22Rv1 (cell line): ENCODE results near the gene ZRANB3.

Experiments used
- H3K27ac ChIP-seq: fragments of 450-650 bp; 2 replicates; pipeline ENCODE4 v1.5.1; 2017
- ZFX ChIP-seq: fragments of 450-650 bp; IDR thresholded peaks from 2 replicates; pipeline ENCODE4 v1.6.1; 2017; ENCODE audit warnings: antibody characterized with exemption, borderline replicate concordance
- TF ChIP-seq, protein P1 (sequence below): fragments of 450-650 bp; IDR thresholded peaks from 2 replicates; pipeline ENCODE4 v1.5.1; 2017; ENCODE audit warnings: mild to moderate bottlenecking

The ZRANB3 gene

DNA sequence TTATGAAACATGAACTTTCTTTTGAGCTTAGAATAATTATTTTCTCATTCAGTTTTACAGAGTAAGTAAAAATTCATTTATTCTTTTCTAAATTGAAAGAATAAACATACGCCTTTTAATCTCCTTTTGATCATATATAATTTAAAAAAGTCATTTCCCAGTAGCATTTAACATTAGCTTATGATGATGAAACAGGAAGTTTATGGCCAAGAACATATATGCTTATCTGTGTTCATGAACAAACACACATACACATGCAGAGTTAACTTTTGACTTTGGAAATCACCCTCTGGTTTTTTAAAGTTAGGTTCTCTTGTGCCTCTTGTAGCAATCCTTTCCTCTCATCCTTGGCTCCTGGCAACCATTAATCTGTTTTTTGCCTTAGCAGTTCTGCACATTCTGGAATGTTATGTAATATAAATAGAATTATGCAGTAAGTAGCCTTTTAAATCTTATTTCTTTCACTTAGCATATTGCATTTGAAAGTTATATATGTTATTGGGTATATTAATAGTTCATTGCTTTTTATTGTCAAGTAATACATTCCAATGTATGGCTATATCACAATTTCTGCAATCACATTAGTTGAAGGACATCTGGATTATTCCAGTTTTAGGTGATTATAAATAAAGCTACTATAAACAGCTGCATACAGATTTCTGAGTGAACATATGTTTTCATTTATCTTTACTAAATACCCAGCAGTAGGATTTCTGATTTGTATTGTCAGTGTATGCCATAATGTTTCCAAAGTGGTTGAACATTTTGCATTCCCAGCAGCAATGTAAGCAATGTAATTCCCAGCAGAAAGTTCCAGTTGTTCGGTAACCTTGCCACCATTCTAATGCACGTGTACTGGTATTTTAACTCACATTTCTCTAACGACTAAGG lies 210.3 kb downstream of the ZRANB3 start:
- H3K27ac ChIP-seq = no peak overlapping the region
- TF ChIP-seq, protein P1, sequence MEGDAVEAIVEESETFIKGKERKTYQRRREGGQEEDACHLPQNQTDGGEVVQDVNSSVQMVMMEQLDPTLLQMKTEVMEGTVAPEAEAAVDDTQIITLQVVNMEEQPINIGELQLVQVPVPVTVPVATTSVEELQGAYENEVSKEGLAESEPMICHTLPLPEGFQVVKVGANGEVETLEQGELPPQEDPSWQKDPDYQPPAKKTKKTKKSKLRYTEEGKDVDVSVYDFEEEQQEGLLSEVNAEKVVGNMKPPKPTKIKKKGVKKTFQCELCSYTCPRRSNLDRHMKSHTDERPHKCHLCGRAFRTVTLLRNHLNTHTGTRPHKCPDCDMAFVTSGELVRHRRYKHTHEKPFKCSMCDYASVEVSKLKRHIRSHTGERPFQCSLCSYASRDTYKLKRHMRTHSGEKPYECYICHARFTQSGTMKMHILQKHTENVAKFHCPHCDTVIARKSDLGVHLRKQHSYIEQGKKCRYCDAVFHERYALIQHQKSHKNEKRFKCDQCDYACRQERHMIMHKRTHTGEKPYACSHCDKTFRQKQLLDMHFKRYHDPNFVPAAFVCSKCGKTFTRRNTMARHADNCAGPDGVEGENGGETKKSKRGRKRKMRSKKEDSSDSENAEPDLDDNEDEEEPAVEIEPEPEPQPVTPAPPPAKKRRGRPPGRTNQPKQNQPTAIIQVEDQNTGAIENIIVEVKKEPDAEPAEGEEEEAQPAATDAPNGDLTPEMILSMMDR = no peak
- no peak for TF ChIP-seq ZFX

DNA sequence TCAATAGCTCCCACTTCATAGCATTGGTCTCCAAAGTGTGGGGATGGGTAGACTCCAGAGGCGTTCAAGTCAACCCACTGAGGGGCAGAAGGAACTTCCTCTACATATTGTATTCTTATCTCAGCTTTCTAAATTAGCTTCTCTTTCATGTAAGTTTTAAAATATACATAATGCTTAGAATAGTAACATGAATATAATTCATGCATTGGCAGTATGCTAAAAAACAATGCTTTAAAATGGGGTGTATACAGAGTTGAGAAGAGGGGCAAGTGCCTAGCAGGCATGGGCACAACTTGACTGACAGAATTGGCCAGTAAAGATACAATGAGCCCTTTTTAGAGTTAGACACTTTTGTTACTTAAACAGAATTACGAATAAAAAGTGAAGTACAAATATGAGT lies 212.2 kb downstream of the ZRANB3 start:
- no peak overlapping the region for H3K27ac ChIP-seq
- no peak for TF ChIP-seq ZFX
- TF ChIP-seq, protein P1 = no peak

DNA sequence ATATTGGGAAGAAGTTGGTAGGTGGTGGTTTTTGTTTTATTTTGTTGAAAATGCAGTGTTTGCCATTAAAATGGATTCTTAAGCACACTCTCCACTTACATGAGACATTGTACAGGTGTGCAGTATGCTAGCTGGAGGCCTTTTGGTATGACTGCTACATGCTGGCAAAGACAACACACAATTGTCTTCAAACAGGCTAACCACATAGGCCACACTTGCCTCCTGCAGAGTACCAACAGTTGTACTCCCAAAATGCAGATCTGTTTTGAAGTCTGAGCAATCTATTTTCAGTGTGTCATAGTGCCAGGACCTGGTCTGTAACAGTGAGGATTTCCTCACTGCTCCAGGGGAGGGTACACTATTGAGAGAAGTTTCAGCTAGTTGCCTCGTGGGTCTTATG lies 213.6 kb downstream of the ZRANB3 start:
- no peak overlapping the region for H3K27ac ChIP-seq
- TF ChIP-seq, protein P1 = no peak
- no peak for TF ChIP-seq ZFX

DNA sequence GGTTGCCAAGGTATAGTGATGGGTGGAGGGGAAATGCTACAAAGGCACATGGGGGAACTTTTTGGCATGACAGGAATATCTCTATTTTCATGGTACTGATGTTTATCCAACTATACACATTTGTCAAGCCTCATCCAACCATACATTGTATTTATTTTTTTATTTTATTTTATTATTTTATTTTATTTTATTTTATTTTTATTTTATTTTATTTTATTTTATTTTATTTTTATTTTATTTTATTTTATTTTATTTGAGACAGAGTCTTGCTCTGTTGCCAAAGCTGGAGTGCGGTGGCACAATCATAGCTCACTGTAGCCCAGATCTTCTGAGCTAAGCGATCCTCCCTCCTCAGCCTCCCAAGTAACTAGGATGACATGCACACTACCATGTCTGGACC lies 219.1 kb downstream of the ZRANB3 start:
- TF ChIP-seq, protein P1 = no peak
- TF ChIP-seq ZFX = no peak
- H3K27ac ChIP-seq = no peak overlapping the region

DNA sequence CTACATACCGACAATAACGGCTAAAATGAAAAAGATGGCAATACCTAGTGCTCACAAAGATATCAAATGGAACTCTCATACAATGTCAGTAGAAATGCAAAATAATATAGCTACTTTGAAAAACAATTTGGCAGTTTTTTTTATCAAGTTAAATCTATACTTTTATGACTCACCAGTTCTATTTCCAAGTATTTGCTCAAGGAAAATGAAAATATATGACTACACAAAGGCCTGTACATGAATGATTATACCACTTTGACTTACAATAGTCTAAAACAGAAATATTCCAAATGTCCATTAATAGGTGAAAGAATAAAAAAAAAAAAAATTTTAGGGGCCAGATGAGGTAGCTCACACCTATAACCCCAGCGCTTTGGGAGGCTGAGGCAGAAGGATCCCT lies 219.8 kb downstream of the ZRANB3 start:
- no peak overlapping the region for H3K27ac ChIP-seq

DNA sequence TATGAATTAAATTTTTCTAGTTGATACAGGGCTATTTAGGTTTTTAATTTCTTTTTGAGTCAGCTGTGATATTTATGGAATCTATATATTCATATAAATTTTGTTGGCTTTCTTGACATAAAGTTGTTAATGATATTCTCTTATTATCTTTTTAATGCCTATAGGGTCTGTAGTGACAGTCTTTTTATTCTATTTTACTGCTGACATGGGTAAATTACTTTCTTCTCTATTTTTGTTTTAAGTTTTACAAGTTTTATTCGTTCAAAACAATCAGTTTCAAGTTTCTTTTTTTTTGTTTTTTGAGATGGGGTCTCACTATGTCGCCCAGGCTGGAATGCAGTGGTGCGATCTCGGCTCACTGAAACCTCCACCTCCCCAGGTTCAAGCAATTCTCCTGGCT lies 226.3 kb downstream of the ZRANB3 start:
- TF ChIP-seq ZFX = no peak
- TF ChIP-seq, protein P1 = no peak
- H3K27ac ChIP-seq = no peak overlapping the region

More for the DNA sequence above, 219.8 kb downstream of the ZRANB3 start:
- no peak for TF ChIP-seq ZFX
- TF ChIP-seq, protein P1 = no peak

DNA sequence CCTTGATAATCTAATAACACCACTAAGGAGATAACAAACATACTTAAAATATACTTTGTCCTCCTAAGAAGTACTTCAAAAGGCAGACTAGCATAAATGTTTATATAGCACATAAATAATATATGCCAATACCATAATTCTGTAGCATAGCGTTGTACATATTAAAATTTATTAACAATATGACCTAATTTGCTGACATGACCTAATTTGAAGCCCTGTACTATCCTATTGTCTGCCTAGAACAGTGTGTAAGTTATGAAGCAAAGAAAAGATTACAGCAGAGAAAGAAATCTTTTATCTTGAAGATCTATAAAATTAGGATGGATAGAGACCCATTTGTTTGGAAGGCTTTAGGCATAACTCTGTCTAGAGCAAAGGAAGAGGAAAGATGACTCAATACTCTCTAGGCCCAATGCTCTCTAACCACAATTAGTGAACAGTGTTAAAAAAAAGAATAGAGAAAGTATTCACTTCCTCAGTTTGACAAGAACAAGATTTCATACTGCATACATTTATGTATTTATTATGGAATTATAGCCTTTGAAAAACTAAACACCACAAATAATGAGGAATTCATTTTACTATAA lies 231.3 kb downstream of the ZRANB3 start:
- no peak overlapping the region for H3K27ac ChIP-seq
- TF ChIP-seq, protein P1 = no peak
- no peak for TF ChIP-seq ZFX
